Peyer's patch (tissue), 4 donors: ENCODE data around the gene ETF1. TPM values are rescaled to one million over a fixed set of nuclear protein-coding genes. Genes with fewer than 3 reads are reported as not detected.

Experiments
- DNase-seq, 3 donors: peaks; one replicate each; pipeline ENCODE4 v3.0.0-alpha.2; 2017 to 2019
- H3K27ac ChIP-seq, 4 donors: fragments of 200-600 bp; sonication (generic); one replicate each; pipeline ENCODE4 v1.5.1; 2016 to 2019
- H3K27me3 ChIP-seq, 2 donors: fragments of 200-600 bp; sonication (generic); one replicate each; pipeline ENCODE4 v1.5.1; 2019
- H3K36me3 ChIP-seq, 3 donors: fragments of 200-600 bp; sonication (generic); one replicate each; pipeline ENCODE4 v1.5.1; 2016 to 2019
- H3K4me1 ChIP-seq, 4 donors: fragments of 200-600 bp; sonication (generic); one replicate each; pipeline ENCODE4 v1.5.1; 2016 to 2019
- H3K4me3 ChIP-seq, 4 donors: fragments of 200-600 bp; sonication (generic); 1 replicate in 3 of 4; 2 replicates in 1 of 4; pipeline ENCODE4 v1.5.1; 2016 to 2019; ENCODE audit warnings: mild to moderate bottlenecking in 1 of 4
- H3K9me3 ChIP-seq, 4 donors: fragments of 200-600 bp; sonication (generic); one replicate each; pipeline ENCODE4 v1.5.1; 2016 to 2019; ENCODE audit warnings: mild to moderate bottlenecking in 1 of 4
- CTCF ChIP-seq, 6 experiments: fragments of 450-650 bp in 4 of 6; fragments of 200-600 bp in 2 of 6; sonication (generic) in 1 of 6; IDR thresholded peaks; one replicate each; pipeline ENCODE4 v1.5.1; 2017 to 2019; ENCODE audit warnings: antibody characterized with exemption in 6 of 6, mild to moderate bottlenecking in 3 of 6, moderate library complexity in 1 of 6
- POLR2A ChIP-seq, 2 donors: fragments of 450-650 bp; IDR thresholded peaks; one replicate each; pipeline ENCODE4 v1.5.1; 2017; ENCODE audit warnings: antibody characterized with exemption in 2 of 2, mild to moderate bottlenecking in 2 of 2, moderate library complexity in 2 of 2
- total RNA-seq, 4 donors: library from RNA; depleted of rRNA; stranded (reverse); fragments of >200 nt; gene quantifications; one replicate each; pipeline ENCODE4 v1.1.0, GENCODE V29; 2016

The ETF1 gene
- total RNA-seq, 4 donors from 2014 or later: 33.3 to 75.1 (median 39.3) TPM

GRCh38 chr5:138503487-138504270 is 39.4 kb downstream of the ETF1 start:
- H3K9me3 ChIP-seq: no peaks in the 10 kb centered on the region
- H3K36me3 ChIP-seq: peaks cover 0 to 19% (median 0%) of the 10 kb centered on the region in 3 donors
- peak; percentile 41 to 85 (median 77) for TF ChIP-seq CTCF (IDR thresholded peaks at IDR 0.05)
- TF ChIP-seq POLR2A (IDR thresholded peaks at IDR 0.05): no peak
- no peak overlapping the region for H3K27ac ChIP-seq
- H3K4me1 ChIP-seq: peaks cover 0 to 6% (median 0%) of the 10 kb centered on the region in 4 donors
- H3K27me3 ChIP-seq: no peaks in the 10 kb centered on the region
- DNase-seq: peak in 1 of 3 donors; percentile 63
- no peak overlapping the region for H3K4me3 ChIP-seq

GRCh38 chr5:138502521-138502920 is 40.5 kb downstream of the ETF1 start:
- DNase-seq: no peak
- Histone ChIP-seq H3K27me3 (no peaks in the 10 kb centered on the region), H3K9me3 (no peaks in the 10 kb centered on the region), H3K36me3 (peaks cover 0 to 8% (median 0%) of the 10 kb centered on the region in 3 donors), H3K4me1 (peaks cover 0 to 6% (median 0%) of the 10 kb centered on the region in 4 donors), H3K4me3 (no peak overlapping the region), H3K27ac (no peak overlapping the region)
- TF ChIP-seq POLR2A (IDR thresholded peaks at IDR 0.05) (no peak), CTCF (IDR thresholded peaks at IDR 0.05) (no peak)

- H3K9me3 ChIP-seq: no peaks in the 10 kb centered on the region
- no peaks in the 10 kb centered on the region for H3K27me3 ChIP-seq
- H3K4me3 ChIP-seq: no peak overlapping the region
- H3K27ac ChIP-seq: no peak overlapping the region
- peaks cover 0 to 4% (median 0%) of the 10 kb centered on the region in 3 donors for H3K36me3 ChIP-seq
- peaks cover 0 to 6% (median 0%) of the 10 kb centered on the region in 4 donors for H3K4me1 ChIP-seq
- no peak for DNase-seq
- no peak for TF ChIP-seq CTCF (IDR thresholded peaks at IDR 0.05)
- no peak for TF ChIP-seq POLR2A (IDR thresholded peaks at IDR 0.05)
These were observed 40.9 kb downstream of the ETF1 start for GRCh38 chr5:138502121-138502520.

- H3K4me3 ChIP-seq: no peak overlapping the region
- no peaks in the 10 kb centered on the region for H3K27me3 ChIP-seq
- no peak overlapping the region for H3K27ac ChIP-seq
- no peak for DNase-seq
- H3K4me1 ChIP-seq: peaks cover 0 to 4% (median 0%) of the 10 kb centered on the region in 4 donors
- H3K36me3 ChIP-seq: no peaks in the 10 kb centered on the region
- no peaks in the 10 kb centered on the region for H3K9me3 ChIP-seq
- no peak for TF ChIP-seq POLR2A (IDR thresholded peaks at IDR 0.05)
These were observed 44.7 kb downstream of the ETF1 start for GRCh38 chr5:138498376-138498775.

GRCh38 chr5:138495351-138495750 is 47.7 kb downstream of the ETF1 start:
- H3K4me1 ChIP-seq: peaks cover 0 to 19% (median 14%) of the 10 kb centered on the region in 4 donors
- H3K27ac ChIP-seq: no peak overlapping the region
- TF ChIP-seq CTCF (IDR thresholded peaks at IDR 0.05): no peak
- TF ChIP-seq POLR2A (IDR thresholded peaks at IDR 0.05): no peak
- no peaks in the 10 kb centered on the region for H3K27me3 ChIP-seq
- no peaks in the 10 kb centered on the region for H3K9me3 ChIP-seq
- no peaks in the 10 kb centered on the region for H3K36me3 ChIP-seq
- DNase-seq: no peak
- no peak overlapping the region for H3K4me3 ChIP-seq

GRCh38 chr5:138492560-138493045 is 50.4 kb downstream of the ETF1 start:
- H3K4me1 ChIP-seq: peaks cover 0 to 19% (median 14%) of the 10 kb centered on the region in 4 donors
- H3K36me3 ChIP-seq: no peaks in the 10 kb centered on the region
- TF ChIP-seq CTCF (IDR thresholded peaks at IDR 0.05) (no peak), POLR2A (IDR thresholded peaks at IDR 0.05) (no peak)
- no peaks in the 10 kb centered on the region for H3K9me3 ChIP-seq
- H3K27ac ChIP-seq: peak overlapping the region in 3 of 4 donors; percentile 18 to 53 (median 48)
- H3K4me3 ChIP-seq: peak overlapping the region; percentile 26 to 66 (median 62)
- H3K27me3 ChIP-seq: no peaks in the 10 kb centered on the region
- no peak for DNase-seq
